ENCODE results near the gene EPAS1.

GRCh38 chr2:46435353-46435752 lies 138.1 kb downstream of the EPAS1 start:
- TF ChIP-seq EZH2 (IDR thresholded peaks at IDR 0.05; ENCODE audit: insufficient read depth, poor library complexity, severe bottlenecking), result no peak
- TF ChIP-seq EZH2phosphoT487 (IDR thresholded peaks at IDR 0.05; ENCODE audit: insufficient read depth, low read depth), result no peak
